Jurkat, Clone E6-1 (cell line): ENCODE results near the gene ADM5.

Source experiments
- DNase-seq: peaks from one replicate; pipeline ENCODE4 v3.0.0-alpha.2; 2011; ENCODE audit warnings: low read depth, low spot score
- H3K4me3 ChIP-seq: 2 replicates; pipeline ENCODE4 v1.5.1; 2011; ENCODE audit warnings: mild to moderate bottlenecking, low read length, control low read depth, moderate library complexity

Gene ADM5

DNA sequence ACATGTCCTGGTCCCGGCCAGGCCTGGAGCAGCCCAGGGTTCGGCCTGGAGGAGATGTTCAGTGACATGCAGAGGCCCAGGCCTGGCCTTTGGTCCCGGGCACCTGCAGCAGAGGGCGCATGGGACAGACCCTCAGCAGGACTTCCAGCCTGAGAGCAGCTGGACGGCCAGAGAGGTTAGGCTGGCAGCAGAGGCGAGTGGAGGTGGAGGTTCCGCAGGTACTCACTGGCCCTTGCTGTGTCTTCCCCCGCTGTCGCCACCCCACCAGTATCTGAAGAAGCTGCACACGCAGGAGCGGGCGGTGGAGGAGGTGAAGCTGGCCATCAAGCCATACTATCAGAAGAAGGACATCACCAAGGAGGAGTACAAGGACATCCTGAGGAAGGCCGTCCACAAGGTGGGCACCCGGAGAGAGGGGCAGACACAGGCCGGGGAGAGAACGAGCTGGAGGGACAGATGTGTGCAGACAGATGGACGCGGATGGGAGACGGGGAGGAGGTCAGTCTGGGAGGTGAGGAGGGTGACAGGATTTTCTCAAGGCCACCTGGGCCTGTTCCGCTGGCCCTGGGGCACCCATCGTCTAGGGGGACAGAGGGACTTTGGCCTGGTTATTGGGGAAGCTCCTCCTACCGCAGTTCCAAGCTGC lies 31.8 kb upstream of the ADM5 start:
- DNase-seq, result no peak
- H3K4me3 ChIP-seq, result no peak overlapping the region

DNA sequence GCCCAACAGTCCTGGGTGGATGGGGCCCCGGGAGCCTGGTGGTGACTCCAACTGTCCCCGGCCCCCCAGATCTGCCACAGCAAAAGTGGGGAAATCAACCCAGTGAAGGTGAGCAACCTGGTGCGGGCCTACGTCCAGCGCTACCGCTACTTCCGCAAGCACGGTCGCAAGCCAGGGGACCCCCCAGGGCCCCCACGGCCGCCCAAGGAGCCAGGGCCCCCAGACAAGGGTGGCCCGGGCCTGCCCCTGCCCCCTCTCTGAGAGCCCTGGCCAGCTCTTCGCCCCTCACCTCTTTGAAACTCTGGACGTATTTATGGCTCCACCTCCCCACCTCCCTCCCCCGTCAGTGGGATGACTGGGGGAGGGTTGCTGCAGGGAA lies 31.3 kb upstream of the ADM5 start:
- no peak for DNase-seq

DNA sequence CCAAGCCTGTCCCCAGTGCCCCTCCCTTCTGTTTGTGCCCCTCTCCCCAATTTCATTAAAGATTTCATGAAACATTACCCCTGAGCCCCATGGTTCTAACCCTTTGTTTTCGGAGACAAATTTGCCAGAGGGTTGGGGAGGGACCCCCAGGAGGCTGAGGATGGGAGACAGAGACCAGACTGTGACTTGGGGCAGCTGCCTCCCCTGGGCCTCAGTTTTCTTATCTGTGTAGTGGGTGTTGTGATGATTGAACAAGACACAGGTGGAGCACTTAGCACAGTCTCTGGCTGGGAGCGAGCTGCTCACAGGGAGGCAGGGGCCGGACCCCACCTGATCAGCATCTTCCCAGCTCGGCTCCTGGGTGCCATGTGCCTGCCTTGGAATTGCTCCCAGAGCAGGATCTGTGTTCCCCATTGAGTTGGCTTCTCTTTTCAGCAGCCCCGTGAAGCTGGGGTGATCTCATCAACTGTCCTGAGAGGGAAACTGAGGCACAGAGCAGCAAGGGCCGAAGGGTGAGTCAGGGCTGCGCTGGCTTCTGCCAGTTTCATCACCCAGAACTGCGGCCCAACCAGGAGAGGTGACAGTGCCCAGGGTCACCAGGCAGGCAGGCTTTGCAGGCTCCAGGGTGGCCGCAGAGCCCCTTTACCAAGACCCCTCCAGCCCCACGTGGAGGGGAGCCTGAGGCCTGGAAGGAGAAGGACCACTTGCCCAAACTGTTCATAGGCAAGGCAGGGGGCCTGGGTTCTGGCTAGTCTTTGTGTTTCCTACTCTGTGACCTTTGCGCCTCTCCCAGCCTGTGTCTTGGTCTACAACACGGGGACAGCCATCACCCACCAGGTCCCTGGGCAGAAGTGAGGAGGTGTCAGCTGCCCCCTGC lies 30.6 kb upstream of the ADM5 start:
- no peak overlapping the region for H3K4me3 ChIP-seq
- DNase-seq, result no peak

More for the DNA sequence above, 31.3 kb upstream of the ADM5 start:
- H3K4me3 ChIP-seq, result no peak overlapping the region

DNA sequence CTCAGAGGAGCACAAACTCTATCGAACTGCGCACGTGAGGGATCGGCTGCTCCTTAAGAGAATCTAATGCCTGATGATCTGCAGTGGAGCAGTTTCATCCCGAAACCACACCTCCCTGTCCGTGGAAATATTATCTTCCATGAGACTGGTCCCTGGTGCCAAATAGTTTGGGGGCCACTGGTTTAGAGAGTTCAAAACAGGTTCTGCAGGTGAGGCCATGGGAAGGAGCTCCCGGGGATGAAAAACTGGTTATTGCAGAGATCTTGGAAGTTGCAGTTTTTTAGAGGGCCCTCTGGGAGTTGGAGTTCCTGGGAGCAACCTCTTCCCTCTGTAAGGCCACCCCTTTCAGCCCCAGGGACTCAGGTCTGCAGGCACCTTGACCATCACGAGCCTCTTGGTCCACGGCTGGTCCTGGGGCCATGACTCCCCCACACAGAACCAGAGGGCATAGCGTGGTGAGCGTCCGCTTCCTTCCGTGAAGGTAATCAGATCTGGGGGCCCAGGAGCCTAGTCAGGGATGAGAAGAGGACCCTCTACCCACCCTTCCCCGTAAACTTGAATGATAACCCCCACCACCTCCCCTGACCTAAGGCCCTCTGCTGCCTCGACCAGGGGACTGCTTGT lies 28.9 kb upstream of the ADM5 start:
- DNase-seq, result no peak
- H3K4me3 ChIP-seq, result no peak overlapping the region

DNA sequence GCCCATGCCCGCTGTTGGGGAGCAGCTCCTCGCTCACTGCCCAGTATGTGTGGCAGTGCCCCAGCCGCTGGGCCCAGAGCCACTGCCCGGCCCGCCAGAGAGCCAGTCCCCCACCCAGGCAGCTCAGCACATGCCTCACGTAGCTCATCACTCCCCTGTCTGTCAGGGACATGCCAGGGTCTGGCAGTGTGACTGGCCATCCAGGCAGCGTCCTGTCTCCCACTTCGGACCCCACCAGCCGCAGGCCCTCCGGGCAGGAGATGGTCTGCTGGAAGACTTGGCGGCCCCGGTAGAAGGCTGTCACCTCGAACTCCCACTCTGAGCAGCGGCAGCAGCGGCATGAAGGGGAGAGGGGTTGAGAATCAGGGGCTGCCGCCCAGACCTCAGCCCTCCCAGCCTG lies 27.4 kb upstream of the ADM5 start:
- no peak overlapping the region for H3K4me3 ChIP-seq
- DNase-seq, result no peak

DNA sequence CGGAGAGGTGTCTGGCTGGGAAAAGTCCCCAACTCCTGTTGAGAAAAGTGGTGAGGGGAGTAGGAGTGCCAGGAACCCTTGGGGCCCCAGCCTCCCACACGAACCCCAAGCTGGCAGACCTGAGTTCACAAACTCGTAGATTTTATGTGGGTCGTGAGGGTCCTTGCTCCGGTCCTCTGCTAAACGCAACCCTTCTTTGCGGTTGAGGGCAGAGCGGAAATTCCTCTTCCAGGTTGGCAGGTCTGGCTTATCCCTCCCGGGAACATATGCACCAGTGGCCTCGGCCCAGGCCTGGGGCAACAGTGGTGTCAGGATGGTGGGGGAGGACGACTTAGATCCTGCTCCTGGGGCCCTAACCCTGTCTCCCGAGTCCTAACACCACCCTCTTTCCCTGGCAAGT lies 26.2 kb upstream of the ADM5 start:
- DNase-seq, result no peak
- no peak overlapping the region for H3K4me3 ChIP-seq

DNA sequence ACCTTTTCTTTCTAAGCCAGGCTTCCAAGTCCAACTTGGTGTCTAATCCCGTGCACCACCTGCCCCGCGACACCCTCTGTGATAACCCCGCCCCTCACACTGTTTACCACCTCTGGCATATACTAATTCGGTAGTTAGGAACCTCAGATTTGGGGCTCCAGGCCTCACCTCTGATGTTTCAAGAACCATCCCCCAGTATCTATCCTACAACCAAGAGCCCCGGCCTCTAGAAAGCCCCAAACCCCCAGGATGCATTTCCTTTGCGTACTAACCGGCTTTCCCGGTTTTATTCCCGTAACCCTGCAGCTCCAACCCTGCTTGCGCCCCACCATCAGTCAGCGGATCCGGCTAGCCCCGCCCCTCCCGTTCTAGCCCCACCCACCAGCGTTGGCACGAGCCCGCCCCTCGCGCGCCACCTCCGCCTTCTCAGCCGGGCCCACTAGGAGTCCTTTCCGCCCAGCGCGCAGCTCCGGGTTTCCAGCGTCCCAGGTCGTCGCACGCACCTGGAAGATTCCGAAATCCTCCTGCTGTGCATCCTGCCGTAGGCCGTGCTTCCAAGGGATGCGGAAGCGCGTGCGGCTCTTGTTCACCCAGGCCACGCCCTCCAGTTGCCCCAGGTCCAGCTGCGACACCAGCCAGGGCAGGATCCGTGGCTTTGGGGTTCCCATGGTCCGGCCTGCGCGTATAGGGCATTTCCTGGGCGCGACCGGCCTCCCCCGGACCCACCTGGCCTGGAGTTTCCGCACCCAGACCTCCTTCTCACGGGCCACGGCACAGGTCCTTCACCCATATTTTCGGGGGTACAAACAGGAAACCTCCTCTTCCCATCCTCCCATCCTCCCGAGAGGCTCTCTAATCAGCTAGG lies 25.0 kb upstream of the ADM5 start:
- peak; percentile 65 for DNase-seq
- peak overlapping the region; percentile 96 for H3K4me3 ChIP-seq

DNA sequence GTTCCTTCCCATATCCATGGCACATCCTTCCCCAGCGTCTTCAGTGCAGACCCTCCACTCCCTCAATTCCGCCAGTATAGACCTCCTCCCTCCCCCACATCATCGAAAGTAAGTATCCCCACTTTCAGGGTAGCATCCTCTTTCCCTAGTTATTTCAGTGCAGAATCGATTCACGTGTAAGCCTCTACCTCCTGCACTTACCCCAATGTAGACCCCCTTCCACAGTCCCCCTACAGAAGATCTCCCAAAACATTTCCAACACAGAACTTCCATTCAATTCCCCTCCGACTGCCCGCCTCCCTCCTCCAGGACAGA lies 24.4 kb upstream of the ADM5 start:
- peak overlapping the region; percentile 96 for H3K4me3 ChIP-seq
- DNase-seq, result no peak

DNA sequence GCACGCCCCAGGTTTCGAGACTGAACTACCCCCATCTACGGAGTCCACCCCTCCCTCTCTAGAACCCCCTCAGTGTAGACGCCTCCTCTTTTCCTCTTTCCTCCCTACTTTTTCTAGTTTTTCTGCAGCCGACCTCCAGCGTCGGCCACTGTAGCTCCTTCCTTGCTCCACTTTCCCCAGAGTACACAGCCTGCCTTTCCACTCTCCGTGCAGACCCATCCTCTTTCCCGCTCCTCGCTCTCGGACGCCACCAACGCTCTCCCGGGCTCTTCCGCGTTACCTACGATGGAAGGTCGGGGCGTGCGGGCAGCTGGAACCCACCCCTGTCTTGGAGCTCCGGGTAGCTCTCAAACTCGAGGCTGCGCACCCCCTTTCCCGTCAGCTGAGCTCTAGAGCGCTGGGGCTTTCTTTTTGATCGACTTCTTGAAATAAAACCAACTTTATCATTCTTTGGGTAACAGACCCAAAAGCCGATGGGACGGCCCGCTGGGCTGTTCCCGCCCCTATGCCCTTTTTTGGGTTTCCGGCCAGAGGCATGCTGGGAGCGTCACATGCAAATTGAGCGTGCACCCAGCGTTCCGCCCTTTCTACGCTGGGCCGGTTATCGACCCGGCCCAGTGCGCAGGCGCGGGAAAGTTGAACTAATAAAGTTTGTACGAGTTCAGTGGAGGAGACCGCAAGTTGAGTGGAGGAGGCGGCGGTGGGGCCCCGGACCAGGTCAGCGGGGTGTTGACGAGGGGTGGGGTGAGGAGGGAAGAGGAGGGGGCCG lies 23.9 kb upstream of the ADM5 start, which contains the start of the genes BCL2L12 and IRF3:
Gene BCL2L12 (plus strand): TSS at position 583 of the 769 bp plus-strand sequence. CDS start 760 bp downstream, outside the sequence.
Gene IRF3 (minus strand): TSS at position 507 of the 769 bp plus-strand sequence. CDS start 1,019 bp downstream, outside the sequence.
- H3K4me3 ChIP-seq, result peak within 1 kb of the TSS; percentile 96

DNA sequence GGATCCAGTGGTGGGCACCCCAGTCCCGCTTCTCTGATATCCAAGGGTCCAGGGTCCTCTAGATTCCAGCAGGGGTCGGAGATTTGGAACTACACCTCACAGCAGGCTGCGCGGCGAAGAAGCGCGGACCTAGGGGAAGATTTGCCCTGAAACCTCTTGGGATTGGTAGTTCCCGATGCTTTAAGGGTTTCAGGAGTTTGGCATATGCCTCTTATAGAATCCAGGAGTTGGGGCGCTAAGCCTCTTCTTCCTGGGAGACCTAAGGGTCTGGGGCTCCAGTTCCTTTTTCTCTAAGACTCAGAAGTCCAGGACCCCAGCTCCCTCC lies 23.3 kb upstream of the ADM5 start:
- no peak for DNase-seq
- peak overlapping the region; percentile 96 for H3K4me3 ChIP-seq

More for the DNA sequence above, 23.9 kb upstream of the ADM5 start, which contains the start of the genes BCL2L12 and IRF3:
- peak; percentile 94 for DNase-seq

DNA sequence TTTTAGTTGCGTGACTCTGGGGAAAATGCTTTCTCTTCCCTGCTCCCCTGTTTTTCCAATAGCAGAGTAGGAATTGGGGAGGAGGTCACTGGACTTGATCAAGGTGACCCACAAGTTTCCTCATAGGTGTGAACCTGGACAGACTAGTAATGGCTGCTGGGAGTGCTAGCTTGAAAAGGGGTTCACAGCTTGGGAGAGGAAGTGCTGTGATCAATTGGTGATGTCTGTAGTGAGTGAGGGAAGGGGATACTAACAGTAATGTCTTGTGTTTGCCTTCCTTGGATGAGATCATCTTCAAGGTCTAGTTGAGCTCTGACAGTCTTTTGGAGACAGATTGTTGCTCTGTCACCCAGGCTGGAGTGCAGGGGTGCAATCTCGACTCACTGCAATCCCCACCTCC lies 21.9 kb upstream of the ADM5 start:
- H3K4me3 ChIP-seq, result no peak overlapping the region
- no peak for DNase-seq

DNA sequence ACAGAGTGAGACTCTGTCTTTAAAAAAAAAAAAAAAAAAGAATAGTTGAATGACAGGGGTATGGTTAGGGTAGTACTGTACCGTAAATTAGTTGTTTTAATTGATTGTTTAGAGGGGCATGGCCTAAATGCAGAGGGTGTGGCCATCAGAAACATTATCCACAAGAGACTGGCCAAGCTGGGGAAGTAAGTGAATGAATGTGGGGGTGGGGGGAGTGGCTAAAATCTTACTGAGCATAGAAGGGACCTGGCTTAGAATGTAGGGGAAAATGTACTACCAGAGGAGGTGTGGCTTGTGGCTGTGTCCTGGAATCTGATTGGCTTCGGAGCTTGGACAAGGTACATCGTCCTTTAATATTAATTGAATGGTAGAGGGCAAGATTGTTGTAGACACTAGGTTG lies 19.9 kb upstream of the ADM5 start:
- no peak overlapping the region for H3K4me3 ChIP-seq
- DNase-seq, result no peak

DNA sequence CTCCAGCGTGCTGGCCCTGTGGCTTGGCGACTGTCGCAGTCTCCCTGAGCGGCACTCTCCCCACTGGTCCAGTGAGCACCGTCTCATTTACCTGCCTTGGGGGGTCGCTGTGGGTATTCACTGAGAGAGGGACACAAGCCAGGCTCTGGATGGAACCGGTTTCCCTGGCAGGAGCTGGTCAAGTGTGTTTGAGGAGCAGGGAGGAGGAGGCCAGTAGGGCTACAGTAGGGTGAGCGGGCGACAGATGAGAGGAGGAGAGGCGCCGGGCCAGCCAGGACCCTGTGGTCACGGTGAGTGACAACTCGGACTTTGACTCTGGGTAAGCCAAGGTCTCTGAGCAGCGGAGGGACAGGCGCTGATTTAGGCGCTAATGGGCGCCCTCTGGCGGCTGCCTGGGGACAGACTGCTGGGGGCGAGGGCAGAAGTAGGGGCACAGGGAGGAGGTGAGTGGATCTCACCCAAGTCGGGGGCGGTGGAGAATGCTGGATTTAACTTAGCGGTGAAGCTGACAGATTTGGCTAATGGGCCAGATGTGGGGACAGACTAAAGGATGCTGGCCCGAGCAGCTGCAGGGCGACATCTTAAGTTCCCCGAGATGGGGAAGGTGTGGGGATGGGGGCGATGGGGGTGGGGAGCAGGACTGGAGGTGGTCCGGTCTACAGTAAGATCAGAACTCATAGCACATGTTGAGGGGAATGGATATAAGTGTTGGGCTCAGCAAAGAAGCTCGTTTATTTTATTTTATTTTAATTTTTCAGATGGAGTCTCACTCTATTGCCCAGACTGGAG lies 17.1 kb upstream of the ADM5 start:
- no peak for DNase-seq
- no peak overlapping the region for H3K4me3 ChIP-seq

DNA sequence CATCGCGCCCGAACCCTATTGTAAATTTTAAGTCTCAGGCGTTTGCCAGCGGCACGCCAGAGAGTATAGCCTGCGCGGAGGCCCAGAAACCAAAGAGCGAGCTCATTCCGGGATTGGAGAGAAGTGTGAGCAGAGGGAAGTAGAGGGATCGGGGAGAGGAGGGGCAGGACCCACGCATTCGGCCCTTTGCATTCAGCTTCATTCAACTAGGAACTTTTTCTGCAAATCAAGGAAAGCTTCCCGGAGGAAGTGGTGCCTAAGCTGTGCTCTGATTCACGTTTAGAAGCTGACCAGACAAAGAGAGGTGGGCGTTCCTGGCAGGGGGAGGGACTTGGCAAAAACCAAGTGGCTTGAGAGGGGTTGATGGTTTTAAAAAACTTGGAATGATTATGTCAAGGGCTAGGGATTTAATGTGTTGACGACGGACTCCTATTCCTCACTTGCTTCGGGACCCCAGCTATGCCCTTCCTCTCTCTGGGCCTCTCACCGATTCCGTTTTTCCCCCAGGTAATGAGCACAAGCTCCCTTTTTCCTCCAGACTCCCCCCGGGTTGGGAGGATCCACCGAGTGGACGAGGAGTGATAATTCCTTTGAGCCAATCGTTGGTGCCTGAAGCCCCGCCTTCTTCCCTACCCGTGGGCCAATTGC lies 13.1 kb upstream of the ADM5 start:
- H3K4me3 ChIP-seq, result peak overlapping the region; percentile 54
- DNase-seq, result peak; percentile 86

DNA sequence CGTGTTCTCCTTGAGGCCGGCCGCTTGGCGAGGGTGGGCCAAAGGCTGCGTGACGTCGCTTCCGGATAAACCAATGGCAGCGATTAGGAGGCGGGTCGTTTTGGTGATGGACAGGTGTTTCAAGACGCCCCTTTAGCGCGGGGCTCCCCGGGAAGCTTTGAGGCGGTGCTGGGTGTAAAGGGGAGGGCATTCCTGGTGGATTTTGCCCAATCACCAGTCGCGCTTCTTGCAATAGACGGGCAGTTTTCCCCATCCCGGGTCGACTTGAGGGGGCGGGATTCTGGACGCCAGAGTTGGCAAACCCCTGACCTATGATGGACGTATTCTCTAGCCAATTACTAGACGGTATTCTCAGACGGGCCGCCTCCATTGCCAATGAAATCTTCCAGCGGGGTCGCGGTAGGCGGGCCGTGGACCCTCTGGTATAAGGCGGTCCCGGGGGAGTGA lies 12.6 kb upstream of the ADM5 start:
- peak; percentile 100 for DNase-seq
- H3K4me3 ChIP-seq, result peak overlapping the region; percentile 94

DNA sequence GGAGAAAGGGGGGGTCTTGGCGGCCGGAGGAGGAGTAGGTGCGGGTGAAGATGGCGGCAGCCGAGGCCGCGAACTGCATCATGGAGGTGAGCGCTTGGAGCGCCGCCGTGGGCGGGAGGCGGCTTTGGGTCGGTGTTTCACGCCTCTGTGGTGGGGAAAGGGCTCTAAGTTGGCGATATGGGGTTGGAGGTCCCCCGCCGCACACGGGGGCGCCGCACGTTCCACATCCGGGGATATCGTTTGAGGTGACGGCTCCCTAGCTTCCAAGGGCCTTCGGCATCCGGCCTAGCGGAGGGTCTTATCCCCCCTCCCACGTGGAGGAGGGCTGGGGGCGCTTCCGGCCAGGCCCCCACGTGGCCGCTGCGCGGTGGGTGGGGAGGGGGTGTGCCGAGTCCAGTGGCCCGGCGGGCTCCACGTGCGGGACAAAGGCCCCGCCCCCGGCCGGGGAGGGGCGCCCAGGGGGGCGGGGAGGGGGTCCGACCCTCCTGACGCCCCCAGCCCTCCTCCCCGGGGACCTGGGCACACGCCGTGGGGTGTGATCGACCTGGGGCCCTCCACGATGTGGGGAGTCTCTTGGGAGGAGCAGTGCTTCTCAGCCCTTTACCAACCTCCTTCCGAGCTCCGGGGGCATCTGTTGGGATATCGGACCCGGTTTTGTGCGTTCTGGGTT lies 12.0 kb upstream of the ADM5 start, which contains the start of gene PRMT1:
Gene PRMT1 (plus strand): TSS at position 41 of the 670 bp plus-strand sequence. CDS start 10 bp downstream, at position 51.
- no peak for DNase-seq
- H3K4me3 ChIP-seq, result peak within 1 kb of the TSS; percentile 94
